HG02870 (cell line): ENCODE measurements around the gene CD79A.

Experiments used
- ATAC-seq: cut with Tn5 transposase; IDR thresholded peaks from one replicate; pipeline ENCODE4 v1.9.1; 2021; ENCODE audit warnings: mild to moderate bottlenecking, moderate library complexity; ENCODE audit not compliant: unreplicated experiment

CD79A gene

DNA sequence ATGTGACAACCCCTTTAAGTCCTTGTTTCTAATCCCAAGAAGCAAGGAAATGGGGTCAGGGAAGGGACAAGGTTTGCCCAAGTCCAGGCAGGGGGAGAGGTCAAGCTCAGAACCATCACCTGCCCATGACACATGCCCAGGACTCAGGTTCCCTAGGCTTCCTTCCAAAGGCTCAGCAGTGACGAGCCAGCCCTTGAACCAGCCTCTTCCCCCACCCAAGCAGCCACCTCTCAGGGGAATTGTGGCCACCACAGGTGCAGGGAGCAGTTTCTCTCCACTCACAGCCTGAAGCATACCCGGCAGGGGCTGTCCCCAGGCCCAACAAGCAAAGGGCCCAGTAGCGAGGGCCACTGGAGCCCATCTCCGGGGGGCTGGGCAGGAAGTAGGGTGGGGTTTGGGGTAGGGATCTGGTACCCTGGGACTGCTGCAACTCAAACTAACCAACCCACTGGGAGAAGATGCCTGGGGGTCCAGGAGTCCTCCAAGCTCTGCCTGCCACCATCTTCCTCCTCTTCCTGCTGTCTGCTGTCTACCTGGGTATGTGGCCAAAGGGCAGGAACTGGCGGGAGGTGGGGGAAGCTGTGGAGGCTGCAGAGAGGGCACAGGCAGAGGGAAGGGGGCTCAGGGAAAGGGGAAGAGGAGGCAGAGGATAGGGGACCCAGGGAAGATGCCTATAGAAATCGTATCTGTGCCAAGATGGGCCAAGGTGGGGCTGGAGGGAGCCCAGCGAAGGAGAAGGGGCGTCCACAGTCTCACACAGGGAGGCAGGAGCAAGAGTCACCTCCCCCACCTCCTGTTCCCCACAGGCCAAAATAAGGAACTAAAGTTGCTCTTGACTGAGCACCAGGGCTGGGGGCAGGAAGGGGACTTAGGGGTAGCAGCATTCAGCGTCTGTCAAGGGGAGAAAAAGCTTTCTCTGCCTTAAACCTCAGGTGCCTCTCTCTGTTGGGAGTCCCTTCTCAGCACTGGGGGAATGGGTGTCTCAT is at the start of gene CD79A:
TSS of gene CD79A (plus strand) at position 433 of the 986 bp plus-strand sequence. CDS start at position 459, 26 bp downstream.
- peak; percentile 53 for ATAC-seq

DNA sequence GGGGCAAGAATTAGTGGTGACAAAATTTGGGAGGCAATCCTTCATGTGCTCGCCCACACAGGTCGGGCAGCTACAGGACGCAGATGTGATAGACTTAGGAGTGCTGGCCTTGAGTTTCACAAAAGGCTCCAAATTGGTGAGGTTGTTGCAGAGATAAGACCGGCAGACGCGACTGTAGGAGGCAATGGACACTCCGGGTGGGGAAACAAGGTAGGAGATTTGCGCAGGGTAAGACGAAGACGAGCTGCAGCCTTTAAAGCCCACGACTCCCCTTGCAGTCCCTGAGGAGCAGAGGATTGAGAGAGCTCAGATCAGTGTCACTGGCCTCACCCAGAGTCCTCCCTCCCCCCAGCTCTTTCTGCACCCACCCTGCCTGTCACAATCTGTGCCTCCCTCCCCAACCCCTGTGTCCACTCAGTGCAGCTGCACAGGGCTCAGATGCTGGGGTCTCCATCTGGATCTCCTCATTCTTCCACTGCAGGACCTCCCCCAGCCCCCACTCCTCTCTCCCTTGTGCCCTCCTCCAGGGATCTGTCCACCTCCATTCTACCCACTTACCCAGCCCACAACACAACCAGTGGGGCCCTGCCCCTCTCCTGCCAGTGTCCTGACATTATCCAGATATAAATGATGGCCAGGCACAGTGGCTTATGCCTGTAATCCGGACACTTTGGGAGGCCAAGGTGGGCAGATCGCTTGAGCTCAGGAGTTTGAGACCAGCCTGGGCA is 38.9 kb upstream of the CD79A start:
- ATAC-seq: no peak

DNA sequence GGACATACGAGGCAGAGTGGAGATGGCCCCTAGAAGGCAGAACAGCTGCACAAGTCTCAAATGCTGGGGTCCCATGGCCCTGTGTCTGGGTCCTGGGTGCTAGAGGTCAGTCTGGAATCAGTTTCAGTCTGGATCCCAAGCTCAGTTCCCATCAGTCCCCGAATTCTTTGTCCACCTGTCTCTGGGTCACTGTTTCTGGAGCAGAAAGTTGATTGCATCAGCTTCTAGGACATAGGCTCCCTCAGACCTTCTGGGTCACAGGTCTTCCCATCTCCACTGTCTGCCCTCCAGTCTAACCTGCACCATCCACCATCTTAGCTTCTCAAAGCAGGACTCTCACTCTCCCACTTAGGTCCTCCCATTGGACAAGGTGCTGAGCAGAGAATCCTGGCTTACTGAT is 37.9 kb upstream of the CD79A start:
- no peak for ATAC-seq

- ATAC-seq: no peak
Measured at GRCh38 chr19:41843371-41843770, 33.7 kb upstream of the CD79A start.

- ATAC-seq: no peak
Measured at GRCh38 chr19:41844601-41845000, 32.5 kb upstream of the CD79A start, which contains the start of gene LYPD4. Gene LYPD4, minus strand, starts transcription at chr19:41844683. Its CDS starts 5,398 bp downstream, at chr19:41839285.

GRCh38 chr19:41845001-41845050 is 32.3 kb upstream of the CD79A start, which contains the start of gene DMRTC2:
Gene DMRTC2, plus strand, starts transcription at chr19:41845042. Its CDS starts 2,387 bp downstream, at chr19:41847429.
- no peak for ATAC-seq

GRCh38 chr19:41845051-41845590 is 32.0 kb upstream of the CD79A start:
- ATAC-seq: no peak

- no peak for ATAC-seq
Measured at GRCh38 chr19:41847351-41848105, 29.6 kb upstream of the CD79A start.

GRCh38 chr19:41848666-41849065 is 28.4 kb upstream of the CD79A start:
- no peak for ATAC-seq

GRCh38 chr19:41849067-41849466 is 28.0 kb upstream of the CD79A start:
- no peak for ATAC-seq

DNA sequence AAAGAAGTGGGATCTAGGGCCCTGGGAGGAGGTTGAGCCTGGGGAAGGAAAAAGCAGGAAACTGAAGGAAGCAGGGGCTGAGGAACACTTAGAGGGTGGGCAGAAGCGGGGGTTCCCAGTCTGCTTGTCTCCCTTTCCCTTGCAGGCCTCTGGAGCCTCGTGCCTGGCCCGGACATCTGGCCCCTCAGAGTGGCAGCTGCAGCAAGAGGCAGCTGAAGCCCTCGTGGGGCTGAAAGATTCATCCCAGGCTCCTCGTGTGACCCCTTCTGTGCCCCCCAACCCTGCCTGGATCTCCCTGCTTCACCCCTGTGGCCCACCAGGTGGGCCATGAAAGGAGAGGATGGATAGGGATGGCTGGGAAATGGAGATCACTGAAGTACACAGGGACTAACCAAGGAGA is 26.7 kb upstream of the CD79A start:
- ATAC-seq: no peak

DNA sequence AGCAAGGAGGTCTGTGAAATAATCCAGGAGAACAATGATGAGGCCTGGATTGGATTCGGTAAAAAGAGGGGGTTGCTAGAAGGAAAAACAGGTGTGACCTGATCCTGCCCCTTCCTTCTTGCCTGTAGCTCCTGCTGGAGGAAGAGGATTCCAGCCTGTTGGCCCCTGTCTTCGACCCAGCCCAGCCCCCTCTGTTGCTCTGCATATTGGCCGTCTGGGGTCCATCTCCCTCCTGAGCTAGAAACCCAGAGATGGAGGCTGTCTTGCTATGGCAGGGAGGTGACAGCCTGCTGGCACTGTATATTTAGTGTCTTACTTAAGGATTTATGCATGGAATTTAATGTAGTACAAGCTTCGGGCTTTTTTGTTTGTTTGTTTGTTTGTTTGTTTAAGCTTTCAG is 25.6 kb upstream of the CD79A start:
- no peak for ATAC-seq

DNA sequence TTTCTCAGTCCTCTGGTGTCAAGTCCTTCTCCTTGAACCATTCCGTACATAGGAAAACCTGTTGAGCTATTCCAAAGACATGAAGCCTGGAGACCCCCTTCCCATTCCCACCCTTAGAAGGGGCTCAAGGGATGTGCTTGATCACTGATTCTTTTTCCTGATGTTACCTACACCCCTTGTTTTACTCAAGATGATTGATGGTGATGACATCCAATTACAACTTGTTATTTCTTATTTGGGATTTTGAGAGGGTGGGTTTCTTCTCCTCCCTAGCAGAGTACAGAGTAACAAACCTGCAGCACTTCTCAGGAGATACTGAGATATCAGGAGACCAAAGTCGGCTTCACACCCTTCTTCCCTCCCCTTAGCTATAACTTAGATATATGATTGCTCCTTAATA is 23.7 kb upstream of the CD79A start:
- no peak for ATAC-seq

DNA sequence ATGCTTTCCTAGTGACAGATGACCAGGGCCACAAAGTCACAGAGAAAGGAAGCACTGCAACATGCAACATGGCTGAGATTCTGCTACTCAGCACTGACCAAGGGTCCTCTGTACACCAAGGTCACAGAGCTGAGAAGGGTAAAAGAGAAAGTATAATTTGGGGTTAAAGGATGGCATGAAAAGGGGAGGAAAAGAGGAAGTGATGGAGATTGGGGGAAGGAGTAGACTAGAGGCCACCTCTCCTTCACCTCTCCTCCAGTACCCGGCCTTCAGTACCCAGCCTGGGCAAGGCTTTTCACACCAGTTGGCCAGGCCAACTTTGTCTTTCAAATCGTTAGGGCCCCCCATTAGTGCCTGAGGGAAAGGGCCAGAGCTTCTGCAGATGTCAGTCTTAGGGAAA is 23.3 kb upstream of the CD79A start:
- no peak for ATAC-seq

DNA sequence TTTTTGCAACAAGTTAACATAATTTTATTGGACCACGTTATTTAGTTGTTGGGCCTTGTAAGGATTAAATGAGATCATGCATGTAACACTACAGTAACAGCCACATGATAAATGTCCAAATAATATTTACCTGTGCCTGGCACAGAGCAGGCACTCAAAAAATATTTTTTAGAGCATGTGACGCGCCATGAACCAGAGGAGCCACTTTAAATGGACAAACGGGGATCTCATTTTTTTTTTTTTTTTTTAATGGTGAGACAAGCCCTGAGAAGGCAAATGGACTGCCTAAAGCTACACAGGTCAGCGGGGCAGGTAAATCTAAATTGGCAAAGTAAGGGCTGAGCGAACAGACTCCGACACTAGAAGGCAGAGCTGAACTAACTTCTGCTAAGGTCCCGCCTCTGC is 17.9 kb upstream of the CD79A start:
- no peak for ATAC-seq

DNA sequence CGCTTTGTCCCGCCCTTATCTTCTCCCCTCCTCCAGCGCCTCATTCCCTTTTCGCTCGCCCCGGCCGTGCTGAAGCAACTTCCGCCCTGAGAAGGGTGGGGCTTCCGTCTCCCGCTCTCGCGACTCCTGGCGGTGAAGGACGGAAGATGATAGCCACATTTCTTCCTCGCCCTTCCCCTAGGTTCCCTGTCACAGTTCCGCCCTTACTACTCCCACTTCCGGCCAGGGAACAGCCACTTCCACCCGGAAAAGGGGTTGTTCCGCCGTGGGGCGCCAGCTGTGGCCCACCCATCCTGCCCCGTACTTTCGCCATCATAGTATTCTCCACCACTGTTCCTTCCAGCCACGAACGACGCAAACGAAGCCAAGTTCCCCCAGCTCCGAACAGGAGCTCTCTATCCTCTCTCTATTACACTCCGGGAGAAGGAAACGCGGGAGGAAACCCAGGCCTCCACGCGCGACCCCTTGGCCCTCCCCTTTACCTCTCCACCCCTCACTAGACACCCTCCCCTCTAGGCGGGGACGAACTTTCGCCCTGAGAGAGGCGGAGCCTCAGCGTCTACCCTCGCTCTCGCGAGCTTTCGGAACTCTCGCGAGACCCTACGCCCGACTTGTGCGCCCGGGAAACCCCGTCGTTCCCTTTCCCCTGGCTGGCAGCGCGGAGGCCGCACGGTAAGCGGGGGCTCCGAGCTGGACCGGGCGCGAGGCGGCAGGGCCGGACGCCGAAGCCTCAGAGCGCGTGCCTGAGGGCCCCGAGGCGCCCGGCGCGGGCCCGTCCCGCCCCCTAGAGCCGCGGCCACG is 17.3 kb upstream of the CD79A start, which contains the start of gene RPS19:
TSS of gene RPS19 (plus strand) at position 638 of the 801 bp plus-strand sequence. CDS start 520 bp downstream, outside the sequence.
- peak; percentile 76 for ATAC-seq

DNA sequence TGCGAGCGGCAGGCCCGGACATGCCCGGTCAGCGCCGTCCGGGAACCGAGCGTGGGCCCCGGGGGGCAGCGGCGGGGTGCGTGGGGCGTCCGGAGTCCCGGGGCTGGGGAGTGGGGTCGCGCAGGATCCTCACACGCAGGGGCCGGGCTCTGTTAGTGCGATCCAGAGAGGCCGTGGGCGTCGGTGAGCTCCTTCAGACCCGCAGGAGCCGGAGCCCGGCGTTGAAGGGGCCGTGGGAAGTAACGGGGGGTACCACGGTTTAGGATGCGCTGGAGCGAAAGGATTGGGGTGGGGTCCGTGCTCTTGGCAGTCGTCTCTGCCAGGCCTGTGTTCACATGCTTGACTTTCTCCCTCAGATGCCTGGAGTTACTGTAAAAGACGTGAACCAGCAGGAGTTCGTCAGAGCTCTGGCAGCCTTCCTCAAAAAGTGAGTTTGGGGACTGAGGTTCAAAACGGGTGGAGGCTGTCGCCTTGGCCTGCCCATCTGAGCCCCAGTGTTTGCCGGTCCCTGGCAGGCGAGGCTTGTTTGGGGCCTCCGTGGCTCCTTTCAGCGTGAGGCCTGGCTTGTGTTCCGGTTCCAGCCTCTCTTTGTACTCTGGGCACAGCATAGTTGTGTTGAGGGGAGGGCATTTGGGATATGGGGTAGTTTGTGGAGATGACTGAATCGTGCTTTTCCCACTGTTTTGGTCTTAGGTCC is 16.5 kb upstream of the CD79A start:
- ATAC-seq: no peak

DNA sequence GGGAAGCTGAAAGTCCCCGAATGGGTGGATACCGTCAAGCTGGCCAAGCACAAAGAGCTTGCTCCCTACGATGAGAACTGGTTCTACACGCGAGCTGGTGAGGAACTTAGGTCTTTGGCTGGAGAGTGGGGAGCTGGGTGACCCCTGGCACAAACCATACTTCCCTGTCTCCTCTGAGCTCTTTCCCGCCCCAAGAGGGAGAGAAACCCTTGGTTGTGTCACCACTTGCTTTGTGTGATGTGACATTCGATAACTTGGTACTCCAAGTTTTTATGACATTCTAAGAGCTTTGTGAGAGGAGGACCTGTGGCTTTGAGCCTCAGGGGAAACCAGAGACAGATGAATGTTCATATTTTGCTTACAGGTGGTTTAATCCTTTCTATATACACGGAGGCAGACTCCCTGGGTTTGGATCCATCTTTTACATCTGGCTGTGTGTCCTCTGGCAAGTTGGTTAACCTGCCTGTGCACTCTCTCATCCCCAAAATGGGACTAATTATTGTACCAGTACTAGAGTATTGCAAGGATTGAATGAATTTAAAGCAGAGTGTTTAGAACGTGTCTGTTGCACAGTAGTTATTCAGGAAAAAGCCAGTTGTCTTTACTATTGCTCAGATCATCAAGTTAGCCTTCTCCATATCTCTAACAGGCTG is 15.8 kb upstream of the CD79A start:
- ATAC-seq: no peak

DNA sequence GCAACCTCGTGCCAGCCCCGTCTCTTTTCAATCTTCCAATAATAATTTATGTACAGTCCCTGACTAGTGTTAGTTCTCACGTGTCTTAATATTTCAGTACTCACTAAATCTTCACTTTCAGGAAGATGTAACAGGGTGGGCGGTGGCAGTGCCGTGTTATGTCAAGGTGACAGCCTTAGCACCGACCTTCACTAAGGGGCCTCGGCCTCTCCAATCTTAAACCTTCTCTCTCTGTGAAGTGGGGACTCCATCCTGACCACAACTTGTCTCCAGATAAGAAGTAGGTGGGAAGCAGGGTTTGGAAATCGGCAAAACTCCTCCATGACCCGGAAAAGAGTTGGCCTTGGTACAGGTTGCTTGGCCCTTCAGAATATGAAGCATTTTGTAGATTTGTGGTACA is 15.2 kb upstream of the CD79A start:
- no peak for ATAC-seq
